Neutrophil (primary cell): ENCODE data around the gene NFIA.

Experiments used
- H3K27ac ChIP-seq: fragments of 200-600 bp; sonication (generic); 2 replicates; pipeline ENCODE4 v1.5.1; 2016; ENCODE audit warnings: mild to moderate bottlenecking, moderate library complexity
- H3K27me3 ChIP-seq: fragments of 200-600 bp; sonication (generic); 2 replicates; pipeline ENCODE4 v1.6.0; 2016; ENCODE audit warnings: mild to moderate bottlenecking
- H3K36me3 ChIP-seq: fragments of 200-600 bp; sonication (generic); 2 replicates; pipeline ENCODE4 v1.5.1; 2017
- H3K4me1 ChIP-seq, 2 experiments: fragments of 200-600 bp in 1 of 2; sonication (generic) in 1 of 2; 1 replicate in 1 of 2; 2 replicates in 1 of 2; pipeline versions ENCODE4 v1.5.1 to v1.6.1; 2013 to 2016; ENCODE audit warnings: low read depth in 1 of 2, low read length in 1 of 2, mild to moderate bottlenecking in 1 of 2, moderate library complexity in 1 of 2; ENCODE audit not compliant: control insufficient read depth in 1 of 2, insufficient read depth in 1 of 2
- H3K4me3 ChIP-seq, 2 experiments: fragments of 200-600 bp in 1 of 2; sonication (generic) in 1 of 2; 1 replicate in 1 of 2; 2 replicates in 1 of 2; pipeline ENCODE4 v1.5.1; 2013 to 2016; ENCODE audit warnings: low read depth in 1 of 2, low read length in 1 of 2, mild to moderate bottlenecking in 1 of 2, moderate library complexity in 1 of 2
- H3K9me3 ChIP-seq: fragments of 200-600 bp; sonication (generic); 2 replicates; pipeline ENCODE4 v1.5.1; 2016
- CTCF ChIP-seq: fragments of 200-600 bp; sonication (generic); IDR thresholded peaks from 2 replicates; pipeline ENCODE4 v1.5.1; 2016; ENCODE audit warnings: antibody characterized with exemption

The NFIA gene

GRCh38 chr1:61130338-61131000 is 48.1 kb downstream of the NFIA start:
- H3K4me1 ChIP-seq: peaks cover 0 to 9% of the 10 kb centered on the region in 2 experiments
- H3K4me3 ChIP-seq: no peak overlapping the region
- H3K9me3 ChIP-seq: no peaks in the 10 kb centered on the region
- no peaks in the 10 kb centered on the region for H3K27me3 ChIP-seq
- H3K36me3 ChIP-seq: no peaks in the 10 kb centered on the region
- no peak overlapping the region for H3K27ac ChIP-seq
- TF ChIP-seq CTCF: no peak

- no peaks in the 10 kb centered on the region for H3K27me3 ChIP-seq
- H3K9me3 ChIP-seq: no peaks in the 10 kb centered on the region
- no peak overlapping the region for H3K4me3 ChIP-seq
- TF ChIP-seq CTCF: no peak
- H3K36me3 ChIP-seq: no peaks in the 10 kb centered on the region
- no peak overlapping the region for H3K27ac ChIP-seq
- H3K4me1 ChIP-seq: peaks cover 0 to 9% of the 10 kb centered on the region in 2 experiments
Measured at GRCh38 chr1:61131248-61131647, 48.9 kb downstream of the NFIA start.

- no peak for TF ChIP-seq CTCF
- H3K4me1 ChIP-seq: peaks cover 0 to 9% of the 10 kb centered on the region in 2 experiments
- no peaks in the 10 kb centered on the region for H3K36me3 ChIP-seq
- no peak overlapping the region for H3K27ac ChIP-seq
- no peaks in the 10 kb centered on the region for H3K27me3 ChIP-seq
- H3K4me3 ChIP-seq: no peak overlapping the region
- no peaks in the 10 kb centered on the region for H3K9me3 ChIP-seq
Measured at GRCh38 chr1:61131716-61132115, 49.4 kb downstream of the NFIA start.

- Histone ChIP-seq H3K4me1 (peaks cover 0 to 9% of the 10 kb centered on the region in 2 experiments), H3K36me3 (no peaks in the 10 kb centered on the region), H3K9me3 (no peaks in the 10 kb centered on the region), H3K27ac (no peak overlapping the region), H3K4me3 (no peak overlapping the region), H3K27me3 (no peaks in the 10 kb centered on the region)
- no peak for TF ChIP-seq CTCF
Measured at GRCh38 chr1:61132176-61132638, 49.8 kb downstream of the NFIA start.

GRCh38 chr1:61132645-61133334 is 50.4 kb downstream of the NFIA start:
- peaks cover 0 to 9% of the 10 kb centered on the region in 2 experiments for H3K4me1 ChIP-seq
- TF ChIP-seq CTCF: no peak
- H3K9me3 ChIP-seq: no peaks in the 10 kb centered on the region
- H3K36me3 ChIP-seq: no peaks in the 10 kb centered on the region
- H3K4me3 ChIP-seq: no peak overlapping the region
- no peak overlapping the region for H3K27ac ChIP-seq
- no peaks in the 10 kb centered on the region for H3K27me3 ChIP-seq
